Thoracic aorta (tissue), 2 donors: Measurements from ENCODE around the gene FRAT1. TPM values are rescaled to one million over a fixed set of nuclear protein-coding genes. Genes with fewer than 3 reads are reported as not detected.
"Not testable (repeated sequence)": the region's sequence is repeated elsewhere in the genome, so short reads cannot be mapped to it uniquely, and the experiment has no call there.

Experiments
- ATAC-seq: fragments of 150-250 bp; one replicate; pipeline ENCODE4 v1.8.0; 2017; ENCODE audit warnings: low read depth; ENCODE audit not compliant: insufficient number of reproducible peaks, low FRiP score
- DNase-seq: peaks from one replicate; pipeline ENCODE4 v3.0.0-alpha.2; 2020; ENCODE audit warnings: low spot score
- H3K27ac ChIP-seq, 2 donors: fragments of 200-600 bp; sonication (generic); 1 replicate in 1 of 2; 2 replicates in 1 of 2; pipeline ENCODE4 v1.5.1; 2016; ENCODE audit warnings: mild to moderate bottlenecking in 2 of 2, moderate library complexity in 2 of 2
- H3K27me3 ChIP-seq: fragments of 200-600 bp; sonication (generic); replicated peaks from 2 replicates; pipeline ENCODE4 v1.6.0; 2016; ENCODE audit warnings: mild to moderate bottlenecking; ENCODE audit not compliant: insufficient read depth
- H3K36me3 ChIP-seq: fragments of 200-600 bp; sonication (generic); one replicate; pipeline ENCODE4 v1.5.1; 2016
- H3K4me1 ChIP-seq, 2 donors: fragments of 200-600 bp; sonication (generic); 1 replicate in 1 of 2; 2 replicates in 1 of 2; pipeline versions ENCODE4 v1.5.1 to v1.6.0; 2016; ENCODE audit warnings: low read depth in 2 of 2, mild to moderate bottlenecking in 1 of 2; ENCODE audit not compliant: control insufficient read depth in 1 of 2
- H3K4me3 ChIP-seq: fragments of 200-600 bp; sonication (generic); 2 replicates; pipeline ENCODE4 v1.5.1; 2016; ENCODE audit warnings: mild to moderate bottlenecking
- H3K9me3 ChIP-seq: fragments of 200-600 bp; sonication (generic); 2 replicates; pipeline ENCODE4 v1.5.1; 2016
- CTCF ChIP-seq: fragments of 200-600 bp; sonication (generic); IDR thresholded peaks from one replicate; pipeline ENCODE4 v1.5.1; 2019; ENCODE audit warnings: antibody characterized with exemption
- total RNA-seq, 2 donors: library from RNA; depleted of rRNA; stranded (reverse); fragments of >200 nt; gene quantifications; one replicate each; pipeline versions ENCODE4 v1.1.0 to v1.2.3, GENCODE V29; 2016

Gene FRAT1
- total RNA-seq, 2 donors from 2014 or later, result 4.6 to 11.6 TPM

DNA sequence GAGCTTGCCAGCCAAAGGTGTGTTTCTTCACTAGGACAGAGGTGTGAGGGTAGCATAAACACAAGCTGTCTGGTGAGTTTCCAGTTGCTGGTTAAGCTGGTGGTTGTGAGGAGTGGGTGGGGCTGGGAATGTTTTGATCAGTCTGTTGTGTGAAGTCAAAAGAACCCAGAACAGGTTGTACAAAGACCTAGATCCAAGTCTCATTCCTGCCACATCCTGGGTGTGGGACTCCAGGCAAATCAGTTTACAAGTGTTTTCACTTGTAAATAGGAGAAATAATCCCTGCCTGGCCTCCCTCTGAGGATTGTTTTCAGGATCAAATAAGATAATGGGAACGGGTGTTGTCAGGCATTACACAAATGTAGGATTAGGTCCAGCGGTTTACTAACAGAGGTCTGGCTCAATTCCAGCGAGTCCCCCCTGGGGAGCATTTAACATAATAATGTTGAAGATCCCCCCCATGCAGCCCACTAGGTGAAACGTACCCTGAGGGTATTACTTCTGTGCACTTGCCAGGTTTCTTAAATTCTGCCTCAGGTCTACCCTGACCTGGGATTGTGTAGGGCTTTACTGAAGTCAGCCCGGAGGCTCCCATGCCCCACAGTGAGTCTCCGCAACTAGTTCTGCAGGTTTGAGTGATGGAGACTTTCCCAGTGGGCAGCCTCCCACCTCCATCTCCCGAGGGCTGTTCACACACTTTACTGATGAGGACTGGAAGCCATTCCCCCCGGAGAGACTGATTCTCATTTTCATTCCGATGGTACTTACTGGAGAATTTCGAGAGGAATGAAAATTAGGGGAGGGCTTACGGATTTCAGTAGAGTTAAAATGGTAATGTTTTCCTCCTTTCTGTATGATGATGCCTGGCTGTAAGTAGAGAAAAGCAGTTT, 18.1 kb downstream of the FRAT1 start:
- peak overlapping the region; percentile 8 for H3K4me3 ChIP-seq
- no peak for TF ChIP-seq CTCF
- peak overlapping the region in 1 of 2 donors; percentile 4 for H3K27ac ChIP-seq

GRCh38 chr10:97338041-97338440, 19.0 kb downstream of the FRAT1 start:
- no peaks in the 10 kb centered on the region for H3K27me3 ChIP-seq
- H3K9me3 ChIP-seq, result no peaks in the 10 kb centered on the region
- no peaks in the 10 kb centered on the region for H3K36me3 ChIP-seq
- TF ChIP-seq CTCF, result no peak
- H3K4me1 ChIP-seq, result peaks cover 11 to 17% of the 10 kb centered on the region in 2 donors
- no peak for DNase-seq
- ATAC-seq, result no peak
- no peak overlapping the region for H3K4me3 ChIP-seq
- H3K27ac ChIP-seq, result no peak overlapping the region

More for the DNA sequence above, 18.1 kb downstream of the FRAT1 start:
- ATAC-seq (no peak), DNase-seq (no peak)
- H3K4me1 ChIP-seq, result peaks cover 20 to 26% of the 10 kb centered on the region in 2 donors
- no peaks in the 10 kb centered on the region for H3K27me3 ChIP-seq
- no peaks in the 10 kb centered on the region for H3K9me3 ChIP-seq
- H3K36me3 ChIP-seq, result no peaks in the 10 kb centered on the region

DNA sequence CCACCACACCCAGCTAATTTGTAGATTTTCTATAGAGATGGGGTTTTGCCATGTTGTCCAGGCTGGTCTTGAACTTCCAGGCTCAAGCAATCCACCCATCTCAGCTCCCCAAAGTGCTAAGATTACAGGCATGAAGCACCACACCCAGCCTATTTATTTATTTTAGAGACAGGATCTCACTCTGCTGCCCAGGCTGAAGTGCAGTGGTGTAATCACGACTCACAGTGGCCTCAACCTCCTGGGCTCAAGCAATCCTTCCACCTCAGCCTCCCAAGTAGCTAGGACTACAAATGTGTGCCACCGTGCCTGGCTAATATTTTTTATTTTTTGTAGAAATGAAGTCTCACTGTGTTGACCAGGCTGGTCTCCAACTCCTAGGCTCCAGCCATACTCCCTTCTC, 22.3 kb downstream of the FRAT1 start:
- H3K9me3 ChIP-seq, result no peaks in the 10 kb centered on the region
- H3K4me1 ChIP-seq, result peaks cover 5 to 10% of the 10 kb centered on the region in 2 donors
- no peak for DNase-seq
- no peaks in the 10 kb centered on the region for H3K27me3 ChIP-seq
- no peak overlapping the region for H3K4me3 ChIP-seq
- no peak overlapping the region for H3K27ac ChIP-seq
- ATAC-seq, result no peak
- no peaks in the 10 kb centered on the region for H3K36me3 ChIP-seq
- TF ChIP-seq CTCF, result no peak

DNA sequence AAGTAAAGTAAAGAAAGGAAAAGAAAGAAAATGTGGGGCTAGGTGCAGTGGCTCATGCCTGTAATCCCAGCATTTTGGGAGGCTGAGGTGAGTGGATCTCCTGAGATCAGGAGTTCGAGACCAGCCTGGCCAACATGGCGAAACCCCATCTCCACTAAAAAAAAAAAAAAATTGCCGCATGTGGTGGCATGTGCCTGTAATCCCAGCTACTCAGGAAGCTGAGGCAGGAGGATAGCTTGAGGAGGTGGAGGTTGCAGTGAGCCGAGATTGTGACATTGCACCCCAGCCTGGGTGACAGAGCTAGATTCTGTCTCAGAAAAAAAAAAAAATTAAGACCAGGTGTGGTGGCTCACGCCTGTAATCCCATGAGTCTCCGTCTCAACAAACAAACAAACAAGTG, 24.6 kb downstream of the FRAT1 start:
- H3K4me3 ChIP-seq, H3K9me3 ChIP-seq, ATAC-seq, DNase-seq, H3K27ac ChIP-seq, H3K4me1 ChIP-seq, H3K27me3 ChIP-seq, H3K36me3 ChIP-seq: not testable (repeated sequence)

- Histone ChIP-seq H3K9me3 (no peaks in the 10 kb centered on the region), H3K27ac (no peak overlapping the region), H3K4me3 (no peak overlapping the region), H3K4me1 (no peaks in the 10 kb centered on the region), H3K27me3 (no peaks in the 10 kb centered on the region), H3K36me3 (no peaks in the 10 kb centered on the region)
- ATAC-seq, result no peak
- TF ChIP-seq CTCF, result no peak
- no peak for DNase-seq
These were observed 28.2 kb downstream of the FRAT1 start for GRCh38 chr10:97347317-97347716.
